Measurements from ENCODE around the gene SPAG5.

DNA sequence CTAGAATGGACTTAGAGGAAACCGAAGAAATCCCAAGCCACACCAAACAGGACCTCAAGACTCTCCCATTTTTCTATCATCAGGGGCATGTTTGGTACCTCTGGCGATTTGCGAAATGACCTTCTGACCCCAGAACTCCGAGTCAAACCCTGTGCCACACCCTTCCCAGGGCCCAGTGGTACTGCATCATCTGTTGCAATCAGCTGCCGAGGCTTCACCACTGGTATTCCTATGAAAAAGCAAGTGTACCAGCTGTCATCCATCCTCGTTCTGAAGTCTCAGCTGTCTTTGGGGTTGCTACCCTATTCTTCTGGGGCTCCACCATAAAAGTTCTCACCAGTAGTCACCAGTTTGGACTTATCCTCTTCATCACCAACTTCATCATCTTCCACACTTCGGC is 17.5 kb upstream of the SPAG5 start:
- TF ChIP-seq, protein P1, sequence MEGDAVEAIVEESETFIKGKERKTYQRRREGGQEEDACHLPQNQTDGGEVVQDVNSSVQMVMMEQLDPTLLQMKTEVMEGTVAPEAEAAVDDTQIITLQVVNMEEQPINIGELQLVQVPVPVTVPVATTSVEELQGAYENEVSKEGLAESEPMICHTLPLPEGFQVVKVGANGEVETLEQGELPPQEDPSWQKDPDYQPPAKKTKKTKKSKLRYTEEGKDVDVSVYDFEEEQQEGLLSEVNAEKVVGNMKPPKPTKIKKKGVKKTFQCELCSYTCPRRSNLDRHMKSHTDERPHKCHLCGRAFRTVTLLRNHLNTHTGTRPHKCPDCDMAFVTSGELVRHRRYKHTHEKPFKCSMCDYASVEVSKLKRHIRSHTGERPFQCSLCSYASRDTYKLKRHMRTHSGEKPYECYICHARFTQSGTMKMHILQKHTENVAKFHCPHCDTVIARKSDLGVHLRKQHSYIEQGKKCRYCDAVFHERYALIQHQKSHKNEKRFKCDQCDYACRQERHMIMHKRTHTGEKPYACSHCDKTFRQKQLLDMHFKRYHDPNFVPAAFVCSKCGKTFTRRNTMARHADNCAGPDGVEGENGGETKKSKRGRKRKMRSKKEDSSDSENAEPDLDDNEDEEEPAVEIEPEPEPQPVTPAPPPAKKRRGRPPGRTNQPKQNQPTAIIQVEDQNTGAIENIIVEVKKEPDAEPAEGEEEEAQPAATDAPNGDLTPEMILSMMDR (IDR thresholded peaks at IDR 0.05; ENCODE audit: low read length) = no peak
- no peak for TF ChIP-seq EZH2 (optimal IDR thresholded peaks at IDR 0.05; ENCODE audit: low read depth, low read length)
